Gastroesophageal sphincter (tissue), 2 donors: Measurements from ENCODE around the gene RAB4A.

Experiments
- EP300 ChIP-seq: sonication (generic); formaldehyde crosslinking; IDR thresholded peaks from one replicate; pipeline ENCODE4 v1.6.1; 2017; ENCODE audit warnings: antibody characterized with exemption, mild to moderate bottlenecking
- POLR2AphosphoS5 ChIP-seq: sonication (generic); formaldehyde crosslinking; IDR thresholded peaks from one replicate; pipeline ENCODE4 v1.6.1; 2017; ENCODE audit warnings: antibody characterized with exemption

GRCh38 chr1:229271448-229272159 is 693 bp downstream of the RAB4A start:
- TF ChIP-seq EP300, result no peak
- TF ChIP-seq POLR2AphosphoS5, result peak; percentile 33
